GM12878 (cell line): ENCODE results near the gene MARS1. TPM values are rescaled to one million over a fixed set of nuclear protein-coding genes. Genes with fewer than 3 reads are reported as not detected.

Experiments
- ATF2 ChIP-seq: IDR thresholded peaks from 2 replicates; pipeline ENCODE4 v1.6.1; 2012; ENCODE audit warnings: low read length, inconsistent platforms
- BHLHE40 ChIP-seq, 2 experiments: fragments of 450-650 bp in 1 of 2; IDR thresholded peaks; 2 replicates each; pipeline ENCODE4 v1.6.1; 2011 to 2017; ENCODE audit warnings: low read depth in 2 of 2, borderline replicate concordance in 1 of 2, improper control_type of control experiment in 1 of 2, low read length in 1 of 2, mild to moderate bottlenecking in 1 of 2
- CBX5 ChIP-seq: sonication (generic); IDR thresholded peaks from 2 replicates; pipeline ENCODE4 v1.6.1; 2016; ENCODE audit warnings: low read depth, moderate library complexity, mild to moderate bottlenecking, inconsistent platforms
- CUX1 ChIP-seq: IDR thresholded peaks from 2 replicates; pipeline ENCODE4 v1.6.1; 2012; ENCODE audit warnings: improper control_type of control experiment, low read depth, low read length; ENCODE audit not compliant: insufficient replicate concordance
- ETV6 ChIP-seq, 2 experiments: fragments of 450-650 bp in 1 of 2; IDR thresholded peaks in 1 of 2; conservative IDR thresholded peaks in 1 of 2; 2 replicates each; pipeline ENCODE4 v1.6.1; 2014; ENCODE audit warnings: antibody characterized with exemption in 1 of 2, borderline replicate concordance in 1 of 2, low read depth in 1 of 2, mild to moderate bottlenecking in 1 of 2, moderate library complexity in 1 of 2
- FOXK2 ChIP-seq: fragments of 450-650 bp; IDR thresholded peaks from 2 replicates; pipeline ENCODE4 v1.6.1; 2017; ENCODE audit warnings: mild to moderate bottlenecking, moderate library complexity
- HSF1 ChIP-seq: fragments of 150-350 bp; IDR thresholded peaks from 2 replicates; pipeline ENCODE4 v1.6.1; 2014; ENCODE audit warnings: mild to moderate bottlenecking, low read depth, low read length
- IKZF2 ChIP-seq, 2 experiments: fragments of 450-650 bp; IDR thresholded peaks; 2 replicates each; pipeline ENCODE4 v1.6.1; 2017; ENCODE audit warnings: mild to moderate bottlenecking in 2 of 2, moderate library complexity in 2 of 2
- MYC ChIP-seq: IDR thresholded peaks from 2 replicates; pipeline ENCODE4 v1.6.1; 2011; ENCODE audit warnings: mild to moderate bottlenecking, low read length, moderate library complexity, inconsistent platforms; ENCODE audit not compliant: insufficient read depth, insufficient replicate concordance, insufficient read length, severe bottlenecking
- POLR2A ChIP-seq: IDR thresholded peaks from 2 replicates; pipeline ENCODE4 v1.6.1; 2011; ENCODE audit warnings: low read depth, mild to moderate bottlenecking, low read length
- RB1 ChIP-seq: fragments of 450-650 bp; formaldehyde crosslinking; IDR thresholded peaks from 2 replicates; pipeline ENCODE4 v1.6.1; 2017; ENCODE audit warnings: mild to moderate bottlenecking, borderline replicate concordance
- SMAD5 ChIP-seq: IDR thresholded peaks from 2 replicates; pipeline ENCODE4 v1.6.1; 2016; ENCODE audit warnings: antibody characterized with exemption, low read depth
- TBL1XR1 ChIP-seq: IDR thresholded peaks from 2 replicates; pipeline ENCODE4 v1.6.1; 2012; ENCODE audit warnings: low read depth, low read length, improper control_type of control experiment
- ZNF217 ChIP-seq: fragments of 450-650 bp; IDR thresholded peaks from 2 replicates; pipeline ENCODE4 v1.6.1; 2017; ENCODE audit warnings: antibody characterized with exemption, mild to moderate bottlenecking
- polyA plus RNA-seq, 11 experiments: library from polyadenylated mRNA; depleted of rRNA in 4 of 11; unstranded in 6 of 11; stranded (reverse) in 5 of 11; fragments of >200 nt; fragmentation: Nextera tagmentation in 4 of 11; fragmentation: Illumina TruSeq in 1 of 11; extraction: Ambion mirVana in 4 of 11; extraction: Trizol in 1 of 11; gene quantifications; 1 replicate in 1 of 11; 2 replicates in 10 of 11; pipeline versions ENCODE4 v1.2.1 to v1.2.3, GENCODE V29; 2011 to 2016; ENCODE audit warnings: inconsistent platforms in 2 of 11, missing spikeins in 2 of 11, low read depth in 1 of 11
- total RNA-seq, 4 experiments: library from RNA; depleted of rRNA in 3 of 4; stranded (reverse); fragments of >200 nt in 3 of 4; fragmentation: Illumina TruSeq in 1 of 4; extraction: Trizol in 1 of 4; gene quantifications; 2 replicates each; pipeline versions ENCODE4 v1.2.1 to v1.2.3, GENCODE V29; 2013 to 2021
- TF ChIP-seq, protein P1 (sequence below): fragments of 450-650 bp; IDR thresholded peaks from 2 replicates; pipeline ENCODE4 v1.6.1; 2018; ENCODE audit warnings: borderline replicate concordance, mild to moderate bottlenecking; ENCODE audit not compliant: partially characterized antibody
- TF ChIP-seq, protein P2 (sequence below): fragments of 450-650 bp; IDR thresholded peaks from 2 replicates; pipeline ENCODE4 v1.6.1; 2016; ENCODE audit warnings: mild to moderate bottlenecking

MARS1 gene
- total and polyA plus RNA-seq, 10 of the 15 experiments (the other 5 are each of a cell fraction or from before 2014, with no cell fraction given) = 72.3 to 270 (median 153) TPM

DNA sequence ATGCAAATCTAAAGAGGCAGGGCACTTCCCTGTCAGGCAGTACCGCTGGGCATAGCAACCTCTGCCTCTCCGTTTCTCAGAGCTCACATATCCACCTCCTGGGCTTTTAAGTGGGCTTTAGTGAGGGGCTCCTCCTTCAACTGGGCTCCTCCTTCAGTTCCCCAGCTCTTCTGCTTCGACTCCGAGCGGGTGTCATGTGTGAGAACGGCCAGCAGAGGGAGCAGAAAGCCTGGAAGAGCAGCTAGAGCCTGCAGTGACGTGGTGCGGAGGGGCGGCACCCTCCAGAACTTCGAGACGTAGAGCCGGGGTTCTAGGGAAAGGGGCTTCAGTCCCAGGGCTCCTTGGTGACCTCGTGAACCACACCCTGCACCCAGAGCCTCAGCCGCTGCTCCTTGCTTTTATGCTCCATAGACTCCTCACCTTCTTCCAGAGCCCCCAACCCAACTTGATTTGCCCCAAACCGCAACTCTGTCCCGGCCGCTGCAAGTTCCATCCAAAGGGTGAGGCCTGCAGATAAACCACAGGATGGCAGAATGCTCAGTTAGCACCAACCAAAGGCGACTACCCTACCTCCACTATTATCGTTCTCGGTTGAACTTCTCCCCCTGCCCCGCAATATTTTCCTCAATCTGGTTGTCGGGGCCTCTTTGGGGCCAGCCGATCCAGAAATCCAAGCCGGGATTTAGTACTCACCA is 28.7 kb upstream of the MARS1 start (continued):
- peak; percentile 45; the same call in 1 of the 2 replicates for TF ChIP-seq TBL1XR1
- no peak for TF ChIP-seq FOXK2
- no peak for TF ChIP-seq CUX1
- peak; percentile 70 for TF ChIP-seq POLR2A
- TF ChIP-seq BHLHE40 (IDR thresholded peaks at IDR 0.05; ENCODE audit: borderline replicate concordance in 1 of 2, low read depth in 2 of 2, low read length in 1 of 2) = peak; percentile 43 to 49; a peak in 1 of 4 replicates
- TF ChIP-seq SMAD5 = no peak; the same call in 1 of the 2 replicates
- no peak for TF ChIP-seq CBX5
- TF ChIP-seq, protein P1, sequence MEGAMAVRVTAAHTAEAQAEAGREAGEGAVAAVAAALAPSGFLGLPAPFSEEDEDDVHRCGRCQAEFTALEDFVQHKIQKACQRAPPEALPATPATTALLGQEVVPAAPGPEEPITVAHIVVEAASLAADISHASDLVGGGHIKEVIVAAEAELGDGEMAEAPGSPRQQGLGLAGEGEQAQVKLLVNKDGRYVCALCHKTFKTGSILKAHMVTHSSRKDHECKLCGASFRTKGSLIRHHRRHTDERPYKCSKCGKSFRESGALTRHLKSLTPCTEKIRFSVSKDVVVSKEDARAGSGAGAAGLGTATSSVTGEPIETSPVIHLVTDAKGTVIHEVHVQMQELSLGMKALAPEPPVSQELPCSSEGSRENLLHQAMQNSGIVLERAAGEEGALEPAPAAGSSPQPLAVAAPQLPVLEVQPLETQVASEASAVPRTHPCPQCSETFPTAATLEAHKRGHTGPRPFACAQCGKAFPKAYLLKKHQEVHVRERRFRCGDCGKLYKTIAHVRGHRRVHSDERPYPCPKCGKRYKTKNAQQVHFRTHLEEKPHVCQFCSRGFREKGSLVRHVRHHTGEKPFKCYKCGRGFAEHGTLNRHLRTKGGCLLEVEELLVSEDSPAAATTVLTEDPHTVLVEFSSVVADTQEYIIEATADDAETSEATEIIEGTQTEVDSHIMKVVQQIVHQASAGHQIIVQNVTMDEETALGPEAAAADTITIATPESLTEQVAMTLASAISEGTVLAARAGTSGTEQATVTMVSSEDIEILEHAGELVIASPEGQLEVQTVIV = no peak
- TF ChIP-seq MYC = no peak
- TF ChIP-seq ETV6 (conservative IDR thresholded peaks at IDR 0.05 in 1 of 2, IDR thresholded peaks at IDR 0.05 in 1 of 2; ENCODE audit: borderline replicate concordance in 1 of 2, low read depth in 1 of 2) = no peak
- TF ChIP-seq ZNF217 = 0 out of 2 replicates have a peak, but pooled peaks have one; percentile 41
- TF ChIP-seq IKZF2 (IDR thresholded peaks at IDR 0.05) = peak; percentile 34 to 45
- TF ChIP-seq RB1 = peak; percentile 53; the same call in 1 of the 2 replicates
- TF ChIP-seq, protein P2, sequence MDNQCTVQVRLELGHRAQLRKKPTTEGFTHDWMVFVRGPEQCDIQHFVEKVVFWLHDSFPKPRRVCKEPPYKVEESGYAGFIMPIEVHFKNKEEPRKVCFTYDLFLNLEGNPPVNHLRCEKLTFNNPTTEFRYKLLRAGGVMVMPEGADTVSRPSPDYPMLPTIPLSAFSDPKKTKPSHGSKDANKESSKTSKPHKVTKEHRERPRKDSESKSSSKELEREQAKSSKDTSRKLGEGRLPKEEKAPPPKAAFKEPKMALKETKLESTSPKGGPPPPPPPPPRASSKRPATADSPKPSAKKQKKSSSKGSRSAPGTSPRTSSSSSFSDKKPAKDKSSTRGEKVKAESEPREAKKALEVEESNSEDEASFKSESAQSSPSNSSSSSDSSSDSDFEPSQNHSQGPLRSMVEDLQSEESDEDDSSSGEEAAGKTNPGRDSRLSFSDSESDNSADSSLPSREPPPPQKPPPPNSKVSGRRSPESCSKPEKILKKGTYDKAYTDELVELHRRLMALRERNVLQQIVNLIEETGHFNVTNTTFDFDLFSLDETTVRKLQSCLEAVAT = peak; percentile 83
- no peak for TF ChIP-seq ATF2
- TF ChIP-seq HSF1 = no peak
